DND-41 (cell line): ENCODE data around the gene CEP170B.
"Not testable (repeated sequence)": the region's sequence is repeated elsewhere in the genome, so short reads cannot be mapped to it uniquely, and the experiment has no call there.

Experiments used
- ATAC-seq: fragments of 200-7000 bp; cut with Tn5 transposase; 3 replicates; pipeline ENCODE4 v1.9.1; 2021; ENCODE audit warnings: low read depth; ENCODE audit not compliant: insufficient read depth
- DNase-seq: peaks from one replicate; pipeline ENCODE4 v3.0.0-alpha.2; 2020
- H2AFZ ChIP-seq: 2 replicates; pipeline ENCODE4 v1.6.0; 2012; ENCODE audit warnings: low read depth, low read length
- H3K27ac ChIP-seq: 2 replicates; pipeline ENCODE4 v1.5.1; 2012; ENCODE audit warnings: low read length, inconsistent platforms
- H3K27me3 ChIP-seq: fragments of 200-600 bp; sonication (generic); 2 replicates; pipeline ENCODE4 v1.6.0; 2012; ENCODE audit warnings: low read length, mild to moderate bottlenecking, inconsistent platforms; ENCODE audit not compliant: insufficient read depth, poor library complexity
- H3K36me3 ChIP-seq: 2 replicates; pipeline ENCODE4 v1.5.1; 2012; ENCODE audit warnings: low read length, inconsistent platforms; ENCODE audit not compliant: insufficient read depth
- H3K4me1 ChIP-seq: 2 replicates; pipeline ENCODE4 v1.5.1; 2012; ENCODE audit warnings: mild to moderate bottlenecking, low read length; ENCODE audit not compliant: insufficient read depth
- H3K4me2 ChIP-seq: 2 replicates; pipeline ENCODE4 v1.6.0; 2012; ENCODE audit warnings: mild to moderate bottlenecking, moderate library complexity, low read length, inconsistent platforms; ENCODE audit not compliant: insufficient read depth
- H3K4me3 ChIP-seq, 2 experiments: fragments of 200-600 bp in 1 of 2; shearing (Covaris generic) in 1 of 2; 2 replicates each; pipeline ENCODE4 v1.5.1; 2012 to 2016; ENCODE audit warnings: inconsistent platforms in 2 of 2, low read length in 2 of 2, mild to moderate bottlenecking in 2 of 2, low read depth in 1 of 2, moderate library complexity in 1 of 2
- H3K79me2 ChIP-seq: 2 replicates; pipeline ENCODE4 v1.6.0; 2012; ENCODE audit warnings: low read length, inconsistent platforms; ENCODE audit not compliant: insufficient read depth
- H3K9ac ChIP-seq: 2 replicates; pipeline ENCODE4 v1.6.0; 2012; ENCODE audit warnings: low read depth, mild to moderate bottlenecking, inconsistent platforms, low read length, moderate library complexity
- H3K9me3 ChIP-seq: 2 replicates; pipeline ENCODE4 v1.5.1; 2012; ENCODE audit warnings: low read length, moderate library complexity, mild to moderate bottlenecking, inconsistent platforms; ENCODE audit not compliant: insufficient read depth, severe bottlenecking
- H4K20me1 ChIP-seq: 2 replicates; pipeline ENCODE4 v1.6.0; 2012; ENCODE audit warnings: low read length; ENCODE audit not compliant: insufficient read depth
- CTCF ChIP-seq: IDR thresholded peaks from 2 replicates; pipeline ENCODE4 v1.5.1; 2012; ENCODE audit warnings: borderline replicate concordance, low read length, moderate library complexity, mild to moderate bottlenecking; ENCODE audit not compliant: poor library complexity, severe bottlenecking; ENCODE audit errors: extremely low read depth
- EZH2 ChIP-seq: IDR thresholded peaks from 3 replicates; pipeline ENCODE4 v1.6.1; 2012; ENCODE audit warnings: borderline replicate concordance, low read depth, mild to moderate bottlenecking, moderate library complexity, low read length, inconsistent platforms; ENCODE audit not compliant: severe bottlenecking

CEP170B gene

GRCh38 chr14:104855532-104856090, 9.5 kb upstream of the CEP170B start:
- H3K4me1 ChIP-seq: no peaks in the 10 kb centered on the region
- H3K9ac ChIP-seq: no peak overlapping the region
- H4K20me1 ChIP-seq: no peaks in the 10 kb centered on the region
- TF ChIP-seq CTCF: no peak
- H3K9me3 ChIP-seq: no peaks in the 10 kb centered on the region
- H3K79me2 ChIP-seq: no peaks in the 10 kb centered on the region
- H3K4me3 ChIP-seq: no peak overlapping the region
- peaks cover 3% of the 10 kb centered on the region for H3K27me3 ChIP-seq
- no peaks in the 10 kb centered on the region for H3K36me3 ChIP-seq
- no peak overlapping the region for H3K4me2 ChIP-seq
- H2AFZ ChIP-seq: no peak overlapping the region
- DNase-seq (no peak), ATAC-seq (no peak)
- H3K27ac ChIP-seq: no peak overlapping the region

GRCh38 chr14:104856157-104856868, 8.8 kb upstream of the CEP170B start:
- Histone ChIP-seq H3K27me3 (peaks cover 3% of the 10 kb centered on the region), H3K4me1 (no peaks in the 10 kb centered on the region), H4K20me1 (no peaks in the 10 kb centered on the region), H3K9ac (no peak overlapping the region), H3K79me2 (no peaks in the 10 kb centered on the region), H3K4me3 (no peak overlapping the region), H3K36me3 (no peaks in the 10 kb centered on the region), H3K9me3 (no peaks in the 10 kb centered on the region), H3K4me2 (no peak overlapping the region), H2AFZ (no peak overlapping the region), H3K27ac (no peak overlapping the region)
- DNase-seq (no peak), ATAC-seq (no peak)
- TF ChIP-seq CTCF (no peak), EZH2 (no peak)

- no peaks in the 10 kb centered on the region for H3K79me2 ChIP-seq
- H3K4me3 ChIP-seq: no peak overlapping the region
Observed at GRCh38 chr14:104856869-104857860, 7.9 kb upstream of the CEP170B start.

GRCh38 chr14:104857931-104858330, 7.1 kb upstream of the CEP170B start:
- H3K9ac ChIP-seq, H3K4me1 ChIP-seq, H3K27ac ChIP-seq, DNase-seq, H3K4me2 ChIP-seq, ATAC-seq, H3K9me3 ChIP-seq, H4K20me1 ChIP-seq, H3K79me2 ChIP-seq, H3K36me3 ChIP-seq, H2AFZ ChIP-seq, H3K27me3 ChIP-seq, H3K4me3 ChIP-seq: not testable (repeated sequence)

More at GRCh38 chr14:104856869-104857860, 7.9 kb upstream of the CEP170B start:
- no peak for DNase-seq
- Histone ChIP-seq H2AFZ (no peak overlapping the region), H3K9ac (no peak overlapping the region), H4K20me1 (no peaks in the 10 kb centered on the region), H3K36me3 (no peaks in the 10 kb centered on the region), H3K27me3 (peaks cover 2% of the 10 kb centered on the region), H3K4me1 (no peaks in the 10 kb centered on the region), H3K4me2 (no peak overlapping the region), H3K9me3 (no peaks in the 10 kb centered on the region), H3K27ac (no peak overlapping the region)
- no peak for ATAC-seq
- no peak for TF ChIP-seq CTCF
- no peak for TF ChIP-seq EZH2
